Measurements from ENCODE around the gene IFNG-AS1.

DNA sequence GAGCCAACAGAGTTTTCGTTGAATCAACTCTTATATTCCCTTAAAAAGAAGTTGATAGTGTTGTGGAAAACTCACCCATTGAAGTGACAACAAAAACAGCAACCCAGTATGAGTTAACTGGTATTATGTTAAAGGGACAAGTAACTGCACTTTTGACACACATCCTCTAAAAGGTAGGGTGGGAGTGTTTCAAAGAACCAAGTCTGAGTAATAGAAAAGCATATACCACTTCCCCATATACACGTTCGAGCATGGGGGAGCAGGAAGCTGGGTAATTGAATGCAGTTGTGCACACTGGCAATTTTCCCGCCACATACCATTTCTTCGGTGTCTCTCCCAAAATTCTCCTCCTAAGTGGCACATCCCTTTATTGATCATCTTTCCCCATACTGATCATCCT lies 31.5 kb downstream of the IFNG-AS1 start:
- TF ChIP-seq POLR2A (IDR thresholded peaks at IDR 0.05) (no peak), EP300 (IDR thresholded peaks at IDR 0.05) (no peak)
- TF ChIP-seq, protein P1, sequence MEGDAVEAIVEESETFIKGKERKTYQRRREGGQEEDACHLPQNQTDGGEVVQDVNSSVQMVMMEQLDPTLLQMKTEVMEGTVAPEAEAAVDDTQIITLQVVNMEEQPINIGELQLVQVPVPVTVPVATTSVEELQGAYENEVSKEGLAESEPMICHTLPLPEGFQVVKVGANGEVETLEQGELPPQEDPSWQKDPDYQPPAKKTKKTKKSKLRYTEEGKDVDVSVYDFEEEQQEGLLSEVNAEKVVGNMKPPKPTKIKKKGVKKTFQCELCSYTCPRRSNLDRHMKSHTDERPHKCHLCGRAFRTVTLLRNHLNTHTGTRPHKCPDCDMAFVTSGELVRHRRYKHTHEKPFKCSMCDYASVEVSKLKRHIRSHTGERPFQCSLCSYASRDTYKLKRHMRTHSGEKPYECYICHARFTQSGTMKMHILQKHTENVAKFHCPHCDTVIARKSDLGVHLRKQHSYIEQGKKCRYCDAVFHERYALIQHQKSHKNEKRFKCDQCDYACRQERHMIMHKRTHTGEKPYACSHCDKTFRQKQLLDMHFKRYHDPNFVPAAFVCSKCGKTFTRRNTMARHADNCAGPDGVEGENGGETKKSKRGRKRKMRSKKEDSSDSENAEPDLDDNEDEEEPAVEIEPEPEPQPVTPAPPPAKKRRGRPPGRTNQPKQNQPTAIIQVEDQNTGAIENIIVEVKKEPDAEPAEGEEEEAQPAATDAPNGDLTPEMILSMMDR (IDR thresholded peaks at IDR 0.05): no peak
